GM12892 (cell line): ENCODE data around the gene THAP7.

Source experiments
- POLR2A ChIP-seq: IDR thresholded peaks from 2 replicates; pipeline ENCODE4 v1.6.1; 2011; ENCODE audit warnings: low read depth, low read length, control low read depth
- POLR2AphosphoS5 ChIP-seq: IDR thresholded peaks from 2 replicates; pipeline ENCODE4 v1.6.1; 2011; ENCODE audit warnings: low read depth, low read length, control low read depth
- TAF1 ChIP-seq: IDR thresholded peaks from 2 replicates; pipeline ENCODE4 v1.6.1; 2011; ENCODE audit warnings: low read depth, mild to moderate bottlenecking, control low read depth, low read length, borderline replicate concordance

DNA sequence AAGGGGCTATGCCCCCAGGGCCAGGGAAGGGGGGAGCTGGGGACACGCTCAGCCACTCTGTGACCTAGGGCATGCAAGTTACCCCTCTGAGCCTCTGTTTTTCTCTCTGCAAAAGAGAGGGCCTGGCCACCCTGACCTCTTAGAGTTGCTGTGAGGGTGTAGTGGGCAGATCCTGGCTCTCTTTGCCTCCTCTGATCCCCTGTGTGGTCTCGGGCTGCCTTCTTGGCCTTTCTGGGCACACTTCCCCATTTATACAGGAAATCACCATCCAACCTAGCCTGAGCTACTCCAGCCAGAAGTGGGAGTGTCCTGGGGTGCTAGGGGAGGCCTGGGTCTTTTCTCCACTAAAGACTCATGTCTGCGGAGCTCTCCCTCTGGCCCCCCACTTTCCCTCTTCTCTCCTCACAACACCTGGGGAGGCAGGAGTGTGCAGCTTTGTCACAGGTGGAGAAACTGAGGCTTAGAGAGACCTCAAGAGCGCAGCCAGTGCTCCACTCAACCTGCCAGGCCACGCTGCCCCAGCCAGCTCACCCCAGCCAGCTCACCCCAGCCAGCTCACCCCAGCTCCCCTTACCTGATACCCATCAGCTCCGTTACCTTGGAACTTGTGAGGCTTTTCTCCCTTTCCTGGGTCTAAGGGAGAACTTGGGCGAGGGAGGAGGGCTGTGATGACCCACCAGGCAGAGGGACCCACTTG lies 33.5 kb downstream of the THAP7 start:
- TF ChIP-seq POLR2A (no peak), POLR2AphosphoS5 (no peak), TAF1 (no peak)
